ENCODE results near the gene TTC33. TPM values are rescaled to one million over a fixed set of nuclear protein-coding genes. Genes with fewer than 3 reads are reported as not detected.

Gene TTC33
- total and polyA plus RNA-seq, 2 of the 13 experiments (the other 11 are each of a cell fraction or from before 2014, with no cell fraction given), result 4.5 to 20.0 TPM

DNA sequence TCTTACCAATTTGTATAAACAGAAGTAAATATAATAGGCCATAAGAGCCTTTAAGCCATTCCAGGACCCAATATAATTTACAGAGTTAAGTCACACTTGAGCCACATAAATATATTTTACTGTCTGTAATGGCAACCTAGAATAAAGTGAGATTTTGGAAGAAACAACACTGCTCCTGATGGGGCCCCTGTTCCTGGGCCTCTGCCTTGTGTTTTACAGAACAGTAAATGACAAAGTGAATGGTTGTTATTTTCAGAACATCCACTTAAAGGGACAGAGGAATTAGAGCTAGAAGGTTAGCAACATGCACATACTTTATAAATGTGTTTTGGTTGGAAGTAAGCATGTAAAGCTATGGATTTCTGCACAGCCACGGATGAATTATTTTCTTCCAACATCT is 72.5 kb downstream of the TTC33 start:
- Histone ChIP-seq H3K9ac (ENCODE audit: insufficient read depth, low read depth, low read length) (no peak overlapping the region), H3K79me2 (ENCODE audit: insufficient read depth, low read length) (no peaks in the 10 kb centered on the region), H3K9me3 (ENCODE audit: low read length) (no peaks in the 10 kb centered on the region), H3K27me3 (ENCODE audit: control insufficient read depth in 1 of 2, insufficient read depth in 2 of 2, low read length in 2 of 2) (peaks cover 1 to 7% of the 10 kb centered on the region in 2 experiments; a peak in 2 of 5 replicates), H3K36me3 (replicated peaks in 1 of 2; ENCODE audit: control insufficient read depth in 1 of 2, insufficient read depth in 2 of 2, low read length in 2 of 2) (no peaks in the 10 kb centered on the region), H3K4me3 (replicated peaks in 1 of 3; ENCODE audit: insufficient read depth in 1 of 3, low read depth in 2 of 3, low read length in 3 of 3) (no peak overlapping the region), H3K27ac (ENCODE audit: extremely low read length, insufficient read depth, low read length) (no peak overlapping the region), H3K4me1 (ENCODE audit: insufficient read depth, low read length) (peaks cover 12% of the 10 kb centered on the region; the same call in 1 of the 2 replicates), H2AFZ (ENCODE audit: low read length) (no peak overlapping the region), H3K4me2 (ENCODE audit: low read depth, low read length) (no peak overlapping the region), H4K20me1 (ENCODE audit: insufficient read depth, low read length) (no peaks in the 10 kb centered on the region)
- ChIA-PET POLR2A (no interaction called here), CTCF (ENCODE audit: low intra/inter-chr PET ratio, low total read pairs) (no interaction called here)
- in situ Hi-C loops (cut with HindIII; ENCODE audit: extremely low pct_ligation_motif_present, low pct_unique_long_range_greater_than_20kb), result loop anchor here (10.0 to 25.0 kb wide), 2 partner anchors 969 to 1096 kb away; no protein-coding TSS in a partner anchor
- ATAC-seq (no peak), FAIRE-seq (no peak), DNase-seq (ENCODE audit: low spot score) (no peak)
- intact Hi-C loops (cut with micrococcal nuclease; ENCODE audit: unreplicated experiment), result no loop called here
- WGBS (ENCODE audit: low lambda C conversion rate), result 0% methylated on average over 1 of the region's 1 CpG
- BruUV-seq (replicated peaks), result no TSS peak
- TF ChIP-seq ZIK1 (CRISPR knock-in tag; IDR thresholded peaks at IDR 0.05; ENCODE audit: borderline replicate concordance, low read depth) (no peak), DR1 (CRISPR knock-in tag; IDR thresholded peaks at IDR 0.05) (no peak), POLR2AphosphoS5 (IDR thresholded peaks at IDR 0.05; ENCODE audit: low read depth, low read length) (no peak), MEIS1 (CRISPR knock-in tag; IDR thresholded peaks at IDR 0.05; ENCODE audit: borderline replicate concordance) (no peak), ATF7 (IDR thresholded peaks at IDR 0.05) (no peak), ATF7 (CRISPR knock-in tag; IDR thresholded peaks at IDR 0.05) (no peak), SRSF4 (IDR thresholded peaks at IDR 0.05; ENCODE audit: low read depth, low read length, poor library complexity, severe bottlenecking) (no peak), ZZZ3 (CRISPR knock-in tag; IDR thresholded peaks at IDR 0.05; ENCODE audit: borderline replicate concordance) (no peak), ZNF337 (CRISPR knock-in tag; IDR thresholded peaks at IDR 0.05; ENCODE audit: borderline replicate concordance, low read depth) (no peak), MTA3 (CRISPR knock-in tag; IDR thresholded peaks at IDR 0.05) (no peak), ZNF549 (CRISPR knock-in tag; IDR thresholded peaks at IDR 0.05) (no peak), DPF2 (CRISPR knock-in tag; IDR thresholded peaks at IDR 0.05; ENCODE audit: borderline replicate concordance, low read depth) (no peak), MAFG (CRISPR knock-in tag; IDR thresholded peaks at IDR 0.05) (no peak)
- TF ChIP-seq, protein P1, sequence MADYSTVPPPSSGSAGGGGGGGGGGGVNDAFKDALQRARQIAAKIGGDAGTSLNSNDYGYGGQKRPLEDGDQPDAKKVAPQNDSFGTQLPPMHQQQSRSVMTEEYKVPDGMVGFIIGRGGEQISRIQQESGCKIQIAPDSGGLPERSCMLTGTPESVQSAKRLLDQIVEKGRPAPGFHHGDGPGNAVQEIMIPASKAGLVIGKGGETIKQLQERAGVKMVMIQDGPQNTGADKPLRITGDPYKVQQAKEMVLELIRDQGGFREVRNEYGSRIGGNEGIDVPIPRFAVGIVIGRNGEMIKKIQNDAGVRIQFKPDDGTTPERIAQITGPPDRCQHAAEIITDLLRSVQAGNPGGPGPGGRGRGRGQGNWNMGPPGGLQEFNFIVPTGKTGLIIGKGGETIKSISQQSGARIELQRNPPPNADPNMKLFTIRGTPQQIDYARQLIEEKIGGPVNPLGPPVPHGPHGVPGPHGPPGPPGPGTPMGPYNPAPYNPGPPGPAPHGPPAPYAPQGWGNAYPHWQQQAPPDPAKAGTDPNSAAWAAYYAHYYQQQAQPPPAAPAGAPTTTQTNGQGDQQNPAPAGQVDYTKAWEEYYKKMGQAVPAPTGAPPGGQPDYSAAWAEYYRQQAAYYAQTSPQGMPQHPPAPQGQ (CRISPR knock-in tag; IDR thresholded peaks at IDR 0.05; ENCODE audit: borderline replicate concordance), result no peak
- TF ChIP-seq, protein P2, sequence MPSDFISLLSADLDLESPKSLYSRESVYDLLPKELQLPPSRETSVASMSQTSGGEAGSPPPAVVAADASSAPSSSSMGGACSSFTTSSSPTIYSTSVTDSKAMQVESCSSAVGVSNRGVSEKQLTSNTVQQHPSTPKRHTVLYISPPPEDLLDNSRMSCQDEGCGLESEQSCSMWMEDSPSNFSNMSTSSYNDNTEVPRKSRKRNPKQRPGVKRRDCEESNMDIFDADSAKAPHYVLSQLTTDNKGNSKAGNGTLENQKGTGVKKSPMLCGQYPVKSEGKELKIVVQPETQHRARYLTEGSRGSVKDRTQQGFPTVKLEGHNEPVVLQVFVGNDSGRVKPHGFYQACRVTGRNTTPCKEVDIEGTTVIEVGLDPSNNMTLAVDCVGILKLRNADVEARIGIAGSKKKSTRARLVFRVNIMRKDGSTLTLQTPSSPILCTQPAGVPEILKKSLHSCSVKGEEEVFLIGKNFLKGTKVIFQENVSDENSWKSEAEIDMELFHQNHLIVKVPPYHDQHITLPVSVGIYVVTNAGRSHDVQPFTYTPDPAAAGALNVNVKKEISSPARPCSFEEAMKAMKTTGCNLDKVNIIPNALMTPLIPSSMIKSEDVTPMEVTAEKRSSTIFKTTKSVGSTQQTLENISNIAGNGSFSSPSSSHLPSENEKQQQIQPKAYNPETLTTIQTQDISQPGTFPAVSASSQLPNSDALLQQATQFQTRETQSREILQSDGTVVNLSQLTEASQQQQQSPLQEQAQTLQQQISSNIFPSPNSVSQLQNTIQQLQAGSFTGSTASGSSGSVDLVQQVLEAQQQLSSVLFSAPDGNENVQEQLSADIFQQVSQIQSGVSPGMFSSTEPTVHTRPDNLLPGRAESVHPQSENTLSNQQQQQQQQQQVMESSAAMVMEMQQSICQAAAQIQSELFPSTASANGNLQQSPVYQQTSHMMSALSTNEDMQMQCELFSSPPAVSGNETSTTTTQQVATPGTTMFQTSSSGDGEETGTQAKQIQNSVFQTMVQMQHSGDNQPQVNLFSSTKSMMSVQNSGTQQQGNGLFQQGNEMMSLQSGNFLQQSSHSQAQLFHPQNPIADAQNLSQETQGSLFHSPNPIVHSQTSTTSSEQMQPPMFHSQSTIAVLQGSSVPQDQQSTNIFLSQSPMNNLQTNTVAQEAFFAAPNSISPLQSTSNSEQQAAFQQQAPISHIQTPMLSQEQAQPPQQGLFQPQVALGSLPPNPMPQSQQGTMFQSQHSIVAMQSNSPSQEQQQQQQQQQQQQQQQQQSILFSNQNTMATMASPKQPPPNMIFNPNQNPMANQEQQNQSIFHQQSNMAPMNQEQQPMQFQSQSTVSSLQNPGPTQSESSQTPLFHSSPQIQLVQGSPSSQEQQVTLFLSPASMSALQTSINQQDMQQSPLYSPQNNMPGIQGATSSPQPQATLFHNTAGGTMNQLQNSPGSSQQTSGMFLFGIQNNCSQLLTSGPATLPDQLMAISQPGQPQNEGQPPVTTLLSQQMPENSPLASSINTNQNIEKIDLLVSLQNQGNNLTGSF (CRISPR knock-in tag; IDR thresholded peaks at IDR 0.05), result no peak
- TF ChIP-seq, protein P3, sequence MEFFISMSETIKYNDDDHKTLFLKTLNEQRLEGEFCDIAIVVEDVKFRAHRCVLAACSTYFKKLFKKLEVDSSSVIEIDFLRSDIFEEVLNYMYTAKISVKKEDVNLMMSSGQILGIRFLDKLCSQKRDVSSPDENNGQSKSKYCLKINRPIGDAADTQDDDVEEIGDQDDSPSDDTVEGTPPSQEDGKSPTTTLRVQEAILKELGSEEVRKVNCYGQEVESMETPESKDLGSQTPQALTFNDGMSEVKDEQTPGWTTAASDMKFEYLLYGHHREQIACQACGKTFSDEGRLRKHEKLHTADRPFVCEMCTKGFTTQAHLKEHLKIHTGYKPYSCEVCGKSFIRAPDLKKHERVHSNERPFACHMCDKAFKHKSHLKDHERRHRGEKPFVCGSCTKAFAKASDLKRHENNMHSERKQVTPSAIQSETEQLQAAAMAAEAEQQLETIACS (CRISPR knock-in tag; IDR thresholded peaks at IDR 0.05), result no peak
